ENCODE data around the gene MANEA.

DNA sequence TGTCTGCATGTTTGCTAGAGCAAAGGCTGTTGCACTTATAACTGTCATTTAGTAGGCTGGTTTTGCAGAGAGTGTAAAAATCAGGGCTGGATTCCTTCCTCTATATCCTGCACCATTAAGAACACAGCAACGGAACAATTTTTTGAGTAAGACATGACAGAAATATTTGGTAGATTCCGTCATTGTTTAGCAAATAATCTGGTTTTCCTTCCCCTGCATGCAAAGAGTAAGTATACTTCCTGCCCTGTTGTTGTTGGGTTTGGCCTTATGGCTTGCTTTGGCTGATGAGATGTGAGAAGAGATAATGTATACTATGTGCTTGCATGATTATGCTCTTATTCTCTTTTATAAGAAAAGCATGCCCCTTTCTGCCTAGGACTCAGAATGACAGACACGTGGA lies 23.8 kb downstream of the MANEA start:
- TF ChIP-seq NONO (IDR thresholded peaks at IDR 0.05) (no peak), NONO (CRISPR knock-in tag; conservative IDR thresholded peaks at IDR 0.05) (no peak), ATF1 (CRISPR knock-in tag; IDR thresholded peaks at IDR 0.05) (no peak), TCF7L2 (IDR thresholded peaks at IDR 0.05; ENCODE audit: low read depth, low read length) (no peak), ZNF34 (CRISPR knock-in tag; IDR thresholded peaks at IDR 0.05; ENCODE audit: borderline replicate concordance) (no peak), ZC3H13 (CRISPR knock-in tag; IDR thresholded peaks at IDR 0.05) (no peak)
- TF ChIP-seq, protein P1, sequence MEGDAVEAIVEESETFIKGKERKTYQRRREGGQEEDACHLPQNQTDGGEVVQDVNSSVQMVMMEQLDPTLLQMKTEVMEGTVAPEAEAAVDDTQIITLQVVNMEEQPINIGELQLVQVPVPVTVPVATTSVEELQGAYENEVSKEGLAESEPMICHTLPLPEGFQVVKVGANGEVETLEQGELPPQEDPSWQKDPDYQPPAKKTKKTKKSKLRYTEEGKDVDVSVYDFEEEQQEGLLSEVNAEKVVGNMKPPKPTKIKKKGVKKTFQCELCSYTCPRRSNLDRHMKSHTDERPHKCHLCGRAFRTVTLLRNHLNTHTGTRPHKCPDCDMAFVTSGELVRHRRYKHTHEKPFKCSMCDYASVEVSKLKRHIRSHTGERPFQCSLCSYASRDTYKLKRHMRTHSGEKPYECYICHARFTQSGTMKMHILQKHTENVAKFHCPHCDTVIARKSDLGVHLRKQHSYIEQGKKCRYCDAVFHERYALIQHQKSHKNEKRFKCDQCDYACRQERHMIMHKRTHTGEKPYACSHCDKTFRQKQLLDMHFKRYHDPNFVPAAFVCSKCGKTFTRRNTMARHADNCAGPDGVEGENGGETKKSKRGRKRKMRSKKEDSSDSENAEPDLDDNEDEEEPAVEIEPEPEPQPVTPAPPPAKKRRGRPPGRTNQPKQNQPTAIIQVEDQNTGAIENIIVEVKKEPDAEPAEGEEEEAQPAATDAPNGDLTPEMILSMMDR (CRISPR knock-in tag; IDR thresholded peaks at IDR 0.05): no peak
- TF ChIP-seq, protein P2, sequence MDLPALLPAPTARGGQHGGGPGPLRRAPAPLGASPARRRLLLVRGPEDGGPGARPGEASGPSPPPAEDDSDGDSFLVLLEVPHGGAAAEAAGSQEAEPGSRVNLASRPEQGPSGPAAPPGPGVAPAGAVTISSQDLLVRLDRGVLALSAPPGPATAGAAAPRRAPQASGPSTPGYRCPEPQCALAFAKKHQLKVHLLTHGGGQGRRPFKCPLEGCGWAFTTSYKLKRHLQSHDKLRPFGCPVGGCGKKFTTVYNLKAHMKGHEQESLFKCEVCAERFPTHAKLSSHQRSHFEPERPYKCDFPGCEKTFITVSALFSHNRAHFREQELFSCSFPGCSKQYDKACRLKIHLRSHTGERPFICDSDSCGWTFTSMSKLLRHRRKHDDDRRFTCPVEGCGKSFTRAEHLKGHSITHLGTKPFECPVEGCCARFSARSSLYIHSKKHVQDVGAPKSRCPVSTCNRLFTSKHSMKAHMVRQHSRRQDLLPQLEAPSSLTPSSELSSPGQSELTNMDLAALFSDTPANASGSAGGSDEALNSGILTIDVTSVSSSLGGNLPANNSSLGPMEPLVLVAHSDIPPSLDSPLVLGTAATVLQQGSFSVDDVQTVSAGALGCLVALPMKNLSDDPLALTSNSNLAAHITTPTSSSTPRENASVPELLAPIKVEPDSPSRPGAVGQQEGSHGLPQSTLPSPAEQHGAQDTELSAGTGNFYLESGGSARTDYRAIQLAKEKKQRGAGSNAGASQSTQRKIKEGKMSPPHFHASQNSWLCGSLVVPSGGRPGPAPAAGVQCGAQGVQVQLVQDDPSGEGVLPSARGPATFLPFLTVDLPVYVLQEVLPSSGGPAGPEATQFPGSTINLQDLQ (CRISPR knock-in tag; IDR thresholded peaks at IDR 0.05): no peak
- TF ChIP-seq, protein P3, sequence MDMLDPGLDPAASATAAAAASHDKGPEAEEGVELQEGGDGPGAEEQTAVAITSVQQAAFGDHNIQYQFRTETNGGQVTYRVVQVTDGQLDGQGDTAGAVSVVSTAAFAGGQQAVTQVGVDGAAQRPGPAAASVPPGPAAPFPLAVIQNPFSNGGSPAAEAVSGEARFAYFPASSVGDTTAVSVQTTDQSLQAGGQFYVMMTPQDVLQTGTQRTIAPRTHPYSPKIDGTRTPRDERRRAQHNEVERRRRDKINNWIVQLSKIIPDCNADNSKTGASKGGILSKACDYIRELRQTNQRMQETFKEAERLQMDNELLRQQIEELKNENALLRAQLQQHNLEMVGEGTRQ (IDR thresholded peaks at IDR 0.05; ENCODE audit: low read depth, low read length): no peak
- TF ChIP-seq, protein P3 (CRISPR knock-in tag; IDR thresholded peaks at IDR 0.05; ENCODE audit: borderline replicate concordance): no peak

Measured in HepG2 (cell line).